Common myeloid progenitor, CD34-positive (primary cell): ENCODE results near the gene OR5AU1.

Source experiments
- CTCF ChIA-PET: fragments of 350-600 bp; sonication (Branson Sonifier 250); formaldehyde crosslinking; loops from one replicate; lab custom pipeline; 2021; ENCODE audit warnings: antibody characterized with exemption; lab: Charles Lee
- POLR2A ChIA-PET: fragments of 350-600 bp; sonication (Branson Sonifier 250); formaldehyde crosslinking; loops from one replicate; lab custom pipeline; 2021; ENCODE audit warnings: antibody characterized with exemption; lab: Charles Lee
- DNase-seq, 3 donors: peaks; one replicate each; pipeline versions ENCODE4 v3.0.0 to v3.0.0-alpha.2; 2013
- H3K27ac ChIP-seq, 2 experiments: 1 replicate in 1 of 2; 2 replicates in 1 of 2; pipeline ENCODE4 v1.7.0; 2013; ENCODE audit warnings: inconsistent platforms in 2 of 2, low read length in 2 of 2, mild to moderate bottlenecking in 2 of 2, low read depth in 1 of 2, moderate library complexity in 1 of 2; ENCODE audit not compliant: severe bottlenecking in 2 of 2, insufficient read depth in 1 of 2, poor library complexity in 1 of 2
- H3K27me3 ChIP-seq, 5 experiments: replicated peaks in 2 of 5; 1 replicate in 3 of 5; 2 replicates in 2 of 5; pipeline versions ENCODE4 v1.6.1 to v1.7.0; 2013; ENCODE audit warnings: low read length in 4 of 5, mild to moderate bottlenecking in 2 of 5, moderate library complexity in 2 of 5, inconsistent platforms in 1 of 5; ENCODE audit not compliant: insufficient read depth in 5 of 5, control insufficient read depth in 4 of 5
- H3K36me3 ChIP-seq, 4 experiments: 1 replicate in 2 of 4; 2 replicates in 2 of 4; pipeline versions ENCODE4 v1.6.1 to v1.7.0; 2013; ENCODE audit warnings: low read length in 3 of 4, control low read depth in 1 of 4, mild to moderate bottlenecking in 1 of 4; ENCODE audit not compliant: control insufficient read depth in 4 of 4, insufficient read depth in 4 of 4
- H3K4me1 ChIP-seq, 4 experiments: 1 replicate in 3 of 4; 2 replicates in 1 of 4; pipeline versions ENCODE4 v1.6.1 to v1.7.1; 2013; ENCODE audit warnings: low read length in 3 of 4, mild to moderate bottlenecking in 3 of 4, control low read depth in 1 of 4, inconsistent platforms in 1 of 4, moderate library complexity in 1 of 4; ENCODE audit not compliant: control insufficient read depth in 4 of 4, insufficient read depth in 4 of 4; ENCODE audit errors: control extremely low read depth in 1 of 4
- H3K4me3 ChIP-seq, 7 experiments: 1 replicate in 4 of 7; 2 replicates in 3 of 7; pipeline versions ENCODE4 v1.5.1 to v1.7.0; 2013; ENCODE audit warnings: mild to moderate bottlenecking in 7 of 7, low read length in 6 of 7, moderate library complexity in 6 of 7, inconsistent platforms in 2 of 7, low read depth in 2 of 7, control low read depth in 1 of 7; ENCODE audit not compliant: insufficient read depth in 4 of 7, control insufficient read depth in 1 of 7; ENCODE audit errors: extremely low read depth in 1 of 7
- H3K9me3 ChIP-seq, 5 experiments: 1 replicate in 4 of 5; 2 replicates in 1 of 5; pipeline versions ENCODE4 v1.6.1 to v1.7.1; 2013; ENCODE audit warnings: low read length in 4 of 5, mild to moderate bottlenecking in 2 of 5, inconsistent platforms in 1 of 5, low read depth in 1 of 5, moderate library complexity in 1 of 5; ENCODE audit not compliant: control insufficient read depth in 4 of 5, insufficient read depth in 2 of 5; ENCODE audit errors: control extremely low read depth in 1 of 5
- WGBS: methylation state at CpG from one replicate; pipeline ENCODE4 v1.1.5; 2013; ENCODE audit not compliant: insufficient coverage; 5-methylcytosine and 5-hydroxymethylcytosine counted together

Gene OR5AU1

GRCh38 chr14:21200752-21201461, 45.0 kb upstream of the OR5AU1 start:
- no peak for DNase-seq
- Histone ChIP-seq H3K27me3 (no peaks in the 10 kb centered on the region), H3K27ac (no peak overlapping the region), H3K9me3 (peaks cover 0 to 5% (median 0%) of the 10 kb centered on the region in 5 experiments), H3K4me3 (no peak overlapping the region), H3K4me1 (no peaks in the 10 kb centered on the region), H3K36me3 (peaks cover 0 to 16% (median 6%) of the 10 kb centered on the region in 4 experiments)
- ChIA-PET POLR2A (no interaction called here), CTCF (no interaction called here)
- WGBS, result 100% methylated on average over 4 of the region's 5 CpGs

- Histone ChIP-seq H3K9me3 (peaks cover 0 to 5% (median 0%) of the 10 kb centered on the region in 5 experiments), H3K27me3 (no peaks in the 10 kb centered on the region), H3K36me3 (peaks cover 0 to 11% (median 2%) of the 10 kb centered on the region in 4 experiments), H3K27ac (no peak overlapping the region), H3K4me1 (no peaks in the 10 kb centered on the region), H3K4me3 (no peak overlapping the region)
- no peak for DNase-seq
- POLR2A ChIA-PET, result no interaction called here
- CTCF ChIA-PET, result no interaction called here
- no CpG with 5 or more reads among the region's 3 CpGs for WGBS
Measured at GRCh38 chr14:21199611-21200560, 44.0 kb upstream of the OR5AU1 start.

- WGBS, result no CpG with 5 or more reads among the region's 2 CpGs
- Histone ChIP-seq H3K9me3 (peaks cover 0 to 5% (median 0%) of the 10 kb centered on the region in 5 experiments), H3K27me3 (no peaks in the 10 kb centered on the region), H3K4me3 (no peak overlapping the region), H3K4me1 (peaks cover 0 to 1% (median 0%) of the 10 kb centered on the region in 4 experiments), H3K36me3 (peaks cover 0 to 3% (median 0%) of the 10 kb centered on the region in 4 experiments), H3K27ac (no peak overlapping the region)
- DNase-seq, result no peak
- CTCF ChIA-PET, result no interaction called here
- POLR2A ChIA-PET, result no interaction called here
Measured at GRCh38 chr14:21197418-21198205, 41.7 kb upstream of the OR5AU1 start.

- Histone ChIP-seq H3K27me3 (no peaks in the 10 kb centered on the region), H3K4me1 (peaks cover 0 to 14% (median 9%) of the 10 kb centered on the region in 4 experiments), H3K27ac (no peak overlapping the region), H3K36me3 (no peaks in the 10 kb centered on the region), H3K4me3 (no peak overlapping the region), H3K9me3 (peaks cover 0 to 5% (median 0%) of the 10 kb centered on the region in 5 experiments)
- ChIA-PET POLR2A (no interaction called here), CTCF (no interaction called here)
- DNase-seq, result no peak
Measured at GRCh38 chr14:21194597-21194996, 38.7 kb upstream of the OR5AU1 start.

- peaks cover 0 to 14% (median 9%) of the 10 kb centered on the region in 4 experiments for H3K4me1 ChIP-seq
- ChIA-PET CTCF (interaction anchor here (1.2 kb wide), 1 partner anchor 178 kb away, joined by 3 read pairs; no protein-coding TSS in a partner anchor), POLR2A (interaction anchor here (0.7 kb wide), 1 partner anchor 240 kb away, joined by 4 read pairs; no protein-coding TSS in a partner anchor)
- no peaks in the 10 kb centered on the region for H3K36me3 ChIP-seq
- DNase-seq, result peak in 1 of 3 donors; percentile 8
- no peaks in the 10 kb centered on the region for H3K27me3 ChIP-seq
- WGBS, result 98% methylated on average over 5 of the region's 7 CpGs
- H3K9me3 ChIP-seq, result peaks cover 0 to 5% (median 0%) of the 10 kb centered on the region in 5 experiments
- no peak overlapping the region for H3K4me3 ChIP-seq
- H3K27ac ChIP-seq, result no peak overlapping the region
Measured at GRCh38 chr14:21192875-21193535, 37.1 kb upstream of the OR5AU1 start.

- no peak for DNase-seq
- H3K27ac ChIP-seq, result no peak overlapping the region
- peak overlapping the region in 4 of 7 experiments; percentile 46 to 68 (median 62) for H3K4me3 ChIP-seq
- H3K27me3 ChIP-seq, result no peaks in the 10 kb centered on the region
- H3K36me3 ChIP-seq, result no peaks in the 10 kb centered on the region
- peaks cover 0 to 3% (median 0%) of the 10 kb centered on the region in 5 experiments for H3K9me3 ChIP-seq
- H3K4me1 ChIP-seq, result peaks cover 0 to 14% (median 9%) of the 10 kb centered on the region in 4 experiments
- ChIA-PET CTCF (interaction anchor here (0.8 to 1.2 kb wide), 3 partner anchors 17 to 178 kb away, joined by 3 read pairs; no protein-coding TSS in a partner anchor), POLR2A (no interaction called here)
- WGBS, result 83% methylated on average over 1 of the region's 1 CpG
Measured at GRCh38 chr14:21192447-21192822, 36.6 kb upstream of the OR5AU1 start.
